A204.1 (cell line): Measurements from ENCODE around the gene EQTN.

Source experiments
- FAIRE-seq: peaks from 2 replicates; lab custom pipeline; 2012; peaks lifted over from hg19 to GRCh38; lab: Jason Lieb, UNC

Gene EQTN

GRCh38 chr9:27297050-27297449 lies at the start of gene EQTN:
TSS of gene EQTN (minus strand) at chr9:27297150. CDS start at chr9:27297055, 95 bp downstream.
- no peak for FAIRE-seq

GRCh38 chr9:27344776-27345175 lies 47.8 kb upstream of the EQTN start:
- no peak for FAIRE-seq

GRCh38 chr9:27341545-27342294 lies 44.8 kb upstream of the EQTN start:
- no peak for FAIRE-seq

- FAIRE-seq: no peak
Measured at GRCh38 chr9:27340961-27341511, 44.1 kb upstream of the EQTN start.

- FAIRE-seq: no peak
Measured at GRCh38 chr9:27340285-27340674, 43.3 kb upstream of the EQTN start.

GRCh38 chr9:27339661-27340284 lies 42.8 kb upstream of the EQTN start:
- no peak for FAIRE-seq

- FAIRE-seq: no peak
Measured at GRCh38 chr9:27338527-27338903, 41.6 kb upstream of the EQTN start.

- no peak for FAIRE-seq
Measured at GRCh38 chr9:27337833-27338526, 41.0 kb upstream of the EQTN start.

GRCh38 chr9:27337236-27337635 lies 40.3 kb upstream of the EQTN start:
- FAIRE-seq: no peak

- FAIRE-seq: no peak
Measured at GRCh38 chr9:27336829-27337228, 39.9 kb upstream of the EQTN start.

- FAIRE-seq: no peak
Measured at GRCh38 chr9:27336126-27336525, 39.2 kb upstream of the EQTN start.

- FAIRE-seq: no peak
Measured at GRCh38 chr9:27335075-27335474, 38.1 kb upstream of the EQTN start.

GRCh38 chr9:27333241-27334052 lies 36.5 kb upstream of the EQTN start:
- FAIRE-seq: peak; percentile 95

GRCh38 chr9:27331393-27331792 lies 34.4 kb upstream of the EQTN start:
- FAIRE-seq: no peak

GRCh38 chr9:27329291-27329690 lies 32.3 kb upstream of the EQTN start:
- FAIRE-seq: no peak

GRCh38 chr9:27328483-27328882 lies 31.5 kb upstream of the EQTN start:
- FAIRE-seq: no peak

GRCh38 chr9:27311184-27311583 lies 14.2 kb upstream of the EQTN start:
- no peak for FAIRE-seq

GRCh38 chr9:27310582-27310981 lies 13.6 kb upstream of the EQTN start:
- no peak for FAIRE-seq

- no peak for FAIRE-seq
Measured at GRCh38 chr9:27308691-27309390, 11.9 kb upstream of the EQTN start.

- FAIRE-seq: no peak
Measured at GRCh38 chr9:27304521-27304920, 7.6 kb upstream of the EQTN start.

- no peak for FAIRE-seq
Measured at GRCh38 chr9:27303219-27303618, 6.3 kb upstream of the EQTN start.

- no peak for FAIRE-seq
Measured at GRCh38 chr9:27293996-27294395, 3.0 kb downstream of the EQTN start.
